NCI-H128 (cell line): ENCODE results near the gene RGCC.

Experiments
- DNase-seq: peaks from one replicate; lab custom pipeline; 2025; ENCODE audit not compliant: unreplicated experiment; lab: John Stamatoyannopoulos, UW

The RGCC gene

DNA sequence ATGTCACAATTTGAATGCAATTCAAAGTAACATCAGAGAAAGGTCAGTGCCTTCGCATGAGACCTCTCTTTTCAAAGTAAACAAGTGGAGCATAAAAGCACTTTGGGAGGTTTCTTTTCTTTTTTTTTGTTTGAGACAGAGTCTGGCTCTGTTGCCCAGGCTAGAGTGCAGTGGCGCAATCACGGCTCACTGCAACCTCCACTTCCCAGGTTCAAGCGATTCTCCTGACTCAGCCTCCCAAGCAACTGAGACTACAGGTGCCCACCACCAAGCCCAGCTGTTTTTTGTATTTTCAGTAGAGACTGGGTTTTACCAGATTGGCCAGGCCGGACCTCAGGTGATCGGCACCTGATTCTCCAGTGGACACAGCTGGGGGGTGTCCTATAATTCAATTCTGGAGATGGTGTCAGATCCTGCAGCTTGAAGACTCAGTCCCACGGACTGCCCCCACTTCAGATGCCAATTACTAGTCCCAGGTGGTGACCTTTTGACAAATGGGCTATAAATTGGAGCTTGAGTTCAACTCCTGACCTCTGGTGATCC is 57.6 kb downstream of the RGCC start:
- no peak for DNase-seq

DNA sequence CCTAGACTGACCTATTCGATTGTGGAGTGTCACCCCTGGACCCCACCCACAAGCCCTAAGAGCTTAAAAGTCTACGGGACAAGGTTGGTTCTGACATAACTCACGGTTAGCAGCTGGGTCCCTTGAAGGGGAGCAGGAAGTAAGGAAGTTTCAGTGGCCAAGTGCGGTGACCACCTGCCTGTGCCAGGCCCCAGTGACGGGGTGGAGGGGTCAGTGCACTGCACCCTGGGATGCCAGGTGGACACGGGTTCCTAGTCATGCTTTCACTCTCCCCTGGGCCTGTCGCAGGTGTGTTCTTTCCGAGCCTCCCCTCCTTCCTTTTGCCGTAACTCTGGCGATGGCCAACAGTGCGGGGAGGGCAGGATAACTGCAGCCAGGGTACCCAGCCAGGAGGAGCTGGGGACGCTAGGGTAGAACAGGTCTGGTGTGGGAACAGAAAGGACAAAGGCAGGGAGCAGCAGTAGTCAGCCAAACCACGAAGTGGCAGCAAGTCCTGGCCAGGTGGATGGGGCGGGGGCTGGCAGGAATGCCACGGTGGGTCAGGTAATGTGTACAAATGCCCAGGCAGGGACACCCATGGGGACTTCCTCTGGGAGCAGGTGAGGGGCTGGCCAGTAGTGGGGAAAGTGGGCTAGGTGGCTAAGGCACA is 58.3 kb downstream of the RGCC start:
- DNase-seq = no peak

DNA sequence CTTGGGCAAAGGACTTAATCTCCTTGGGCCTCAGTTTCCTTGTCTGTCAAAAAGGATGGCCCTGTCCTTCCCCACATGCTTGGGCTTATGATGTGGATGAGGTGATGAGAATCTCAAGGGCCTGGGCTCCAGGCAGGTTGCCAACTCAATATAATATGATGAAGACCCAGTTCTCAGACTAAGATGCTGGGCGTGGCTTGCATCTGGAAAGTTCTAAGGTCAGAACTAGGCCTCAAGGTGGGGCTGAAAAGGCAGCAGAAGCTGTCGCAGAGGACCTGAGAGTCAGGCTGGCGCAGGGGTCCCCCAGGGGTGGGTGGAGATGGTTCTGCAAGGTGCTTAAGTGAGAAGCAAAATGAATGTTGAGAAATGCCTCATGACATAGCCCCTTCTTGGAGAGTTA is 58.8 kb downstream of the RGCC start:
- DNase-seq = no peak

DNA sequence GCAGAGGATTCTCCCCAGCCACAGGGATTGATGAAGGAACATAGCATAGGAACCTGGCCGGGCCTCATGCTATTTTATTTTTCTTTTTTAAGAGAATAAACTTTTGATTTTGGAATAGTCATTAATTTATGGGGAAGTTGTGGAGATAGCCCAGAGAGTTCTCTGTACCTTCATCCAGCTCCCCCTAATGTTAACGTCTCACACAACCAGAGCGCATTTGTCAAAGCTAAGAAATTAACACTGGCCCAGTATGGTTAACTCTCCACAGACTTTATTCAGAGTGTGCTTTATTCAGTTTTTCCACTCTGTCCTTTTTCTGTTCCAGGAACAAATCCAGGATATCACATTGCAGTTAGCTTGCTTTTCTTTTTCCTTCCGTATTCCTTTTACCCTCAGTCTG is 59.4 kb downstream of the RGCC start:
- DNase-seq = no peak

DNA sequence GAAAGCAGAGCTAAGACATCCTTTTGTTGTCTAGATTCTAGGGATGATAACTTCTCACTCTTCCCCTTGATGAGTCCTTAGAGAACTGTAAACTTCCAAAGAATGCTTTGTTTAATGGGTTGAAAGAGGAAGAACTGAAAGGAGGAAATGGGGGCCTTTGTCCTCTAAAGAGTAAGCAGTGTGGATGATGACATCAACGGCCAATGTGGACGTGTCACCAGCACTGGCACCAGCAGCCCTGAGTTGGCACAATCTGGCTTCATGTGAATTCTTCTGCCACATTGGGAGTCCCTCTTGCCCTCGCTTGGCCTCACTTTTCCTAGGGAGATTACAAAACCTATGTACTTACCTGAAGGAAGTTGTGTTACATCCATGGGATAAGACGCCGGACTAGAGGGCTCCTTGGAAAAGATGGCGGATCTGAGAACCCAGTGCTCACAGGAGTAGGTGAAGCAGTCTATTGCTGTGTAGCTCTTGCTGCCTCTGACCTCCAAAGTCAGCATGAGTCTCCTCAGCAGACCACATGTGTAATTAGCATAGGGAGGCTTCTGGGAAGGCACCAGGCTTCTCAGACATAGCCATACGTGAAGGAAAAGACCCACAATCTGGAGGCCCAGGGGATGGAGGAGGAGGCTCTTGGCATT is 62.8 kb downstream of the RGCC start:
- no peak for DNase-seq
